Measurements from ENCODE around the gene UNK. TPM values are rescaled to one million over a fixed set of nuclear protein-coding genes. Genes with fewer than 3 reads are reported as not detected.
A peak's percentile ranks its signal among the peaks of the same experiment; 100 is the strongest.

UNK gene
- total RNA-seq, 1 experiment from 2014 or later, result 32.1 TPM

- no peaks in the 10 kb centered on the region for H3K36me3 ChIP-seq (ENCODE audit: control insufficient read depth, insufficient read depth, low read length)
- H3K4me3 ChIP-seq (ENCODE audit: low read depth in 2 of 2, low read length in 2 of 2), result no peak overlapping the region
- CTCF ChIA-PET, result interaction anchor here (0.9 kb wide), 1 partner anchor 31 kb away, joined by 4 read pairs; no protein-coding TSS in a partner anchor
- BruUV-seq (replicated peaks), result TSS peak; percentile 2
- POLR2A ChIA-PET, result interaction anchor here (0.5 to 0.7 kb wide), 2 partner anchors 9 to 23 kb away, joined by 3 to 6 read pairs; no protein-coding TSS in a partner anchor
- ATAC-seq, result no peak
- in situ Hi-C loops (cut with HindIII; ENCODE audit: low pct_unique_long_range_greater_than_20kb, low sequenced_read_pairs) (no loop called here), intact Hi-C loops (cut with micrococcal nuclease; ENCODE audit: unreplicated experiment) (no loop called here)
- DNase-seq (ENCODE audit: low read depth, low spot score), result no peak
- H3K9me3 ChIP-seq (ENCODE audit: control insufficient read depth, insufficient read depth, low read depth, low read length), result no peaks in the 10 kb centered on the region
- no peaks in the 10 kb centered on the region for H3K27me3 ChIP-seq (ENCODE audit: control insufficient read depth, insufficient read depth, low read length)
- no peaks in the 10 kb centered on the region for H3K4me1 ChIP-seq (ENCODE audit: control insufficient read depth, insufficient read depth, low read length)
- TF ChIP-seq SIN3A (IDR thresholded peaks at IDR 0.05; ENCODE audit: borderline replicate concordance, insufficient read depth, low read depth, low read length) (no peak), CTCF (IDR thresholded peaks at IDR 0.05) (no peak), POLR2AphosphoS5 (IDR thresholded peaks at IDR 0.05; ENCODE audit: low read depth, low read length) (no peak), TCF7L2 (IDR thresholded peaks at IDR 0.05; ENCODE audit: low read depth, low read length) (no peak), REST (IDR thresholded peaks at IDR 0.05; ENCODE audit: insufficient read depth in 1 of 2, low read depth in 2 of 2, low read length in 1 of 2) (no peak)
- no peak overlapping the region for H3K27ac ChIP-seq (ENCODE audit: low read length)
Observed at GRCh38 chr17:75795820-75796607, 11.4 kb downstream of the UNK start.

- ChIA-PET POLR2A (no interaction called here), CTCF (interaction anchor here (0.6 to 1.1 kb wide), 2 partner anchors 28 to 51 kb away, joined by 4 read pairs; no protein-coding TSS in a partner anchor)
- BruUV-seq (replicated peaks), result no TSS peak
- DNase-seq (ENCODE audit: low read depth, low spot score), result no peak
- no peaks in the 10 kb centered on the region for H3K27me3 ChIP-seq (ENCODE audit: control insufficient read depth, insufficient read depth, low read length)
- ATAC-seq, result 0 out of 2 replicates have a peak, but pooled peaks have one; percentile 41
- H3K4me1 ChIP-seq (ENCODE audit: control insufficient read depth, insufficient read depth, low read length), result no peaks in the 10 kb centered on the region
- H3K4me3 ChIP-seq (ENCODE audit: low read depth in 2 of 2, low read length in 2 of 2), result no peak overlapping the region
- H3K27ac ChIP-seq (ENCODE audit: low read length), result no peak overlapping the region
- no peaks in the 10 kb centered on the region for H3K36me3 ChIP-seq (ENCODE audit: control insufficient read depth, insufficient read depth, low read length)
- in situ Hi-C loops (cut with HindIII; ENCODE audit: low pct_unique_long_range_greater_than_20kb, low sequenced_read_pairs) (no loop called here), intact Hi-C loops (cut with micrococcal nuclease; ENCODE audit: unreplicated experiment) (no loop called here)
- H3K9me3 ChIP-seq (ENCODE audit: control insufficient read depth, insufficient read depth, low read depth, low read length), result no peaks in the 10 kb centered on the region
- TF ChIP-seq REST (IDR thresholded peaks at IDR 0.05; ENCODE audit: insufficient read depth in 1 of 2, low read depth in 2 of 2, low read length in 1 of 2) (no peak), TCF7L2 (IDR thresholded peaks at IDR 0.05; ENCODE audit: low read depth, low read length) (no peak), SIN3A (IDR thresholded peaks at IDR 0.05; ENCODE audit: borderline replicate concordance, insufficient read depth, low read depth, low read length) (no peak), POLR2AphosphoS5 (IDR thresholded peaks at IDR 0.05; ENCODE audit: low read depth, low read length) (no peak), CTCF (IDR thresholded peaks at IDR 0.05) (no peak)
Observed at GRCh38 chr17:75799402-75799801, 14.8 kb downstream of the UNK start.

Data from Panc1 (cell line).